HFF-Myc (cell line): Measurements from ENCODE around the gene ACOX3.

ENCODE experiments used
- DNase-seq: peaks from one replicate; pipeline ENCODE4 v3.0.0-alpha.2; 2011; ENCODE audit warnings: low read depth; ENCODE audit errors: extremely low read depth
- H3K4me3 ChIP-seq: replicated peaks from 2 replicates; pipeline ENCODE4 v1.5.1; 2011; ENCODE audit warnings: low read depth, mild to moderate bottlenecking, control low read depth, low read length
- TF ChIP-seq, protein P1 (sequence below): IDR thresholded peaks from 2 replicates; pipeline ENCODE4 v1.5.1; 2012; ENCODE audit warnings: mild to moderate bottlenecking, low read depth, low read length, control low read depth; ENCODE audit errors: missing control alignments

ACOX3 gene

GRCh38 chr4:8402640-8403039 is 37.9 kb downstream of the ACOX3 start:
- no peak overlapping the region for H3K4me3 ChIP-seq
- no peak for DNase-seq
- TF ChIP-seq, protein P1, sequence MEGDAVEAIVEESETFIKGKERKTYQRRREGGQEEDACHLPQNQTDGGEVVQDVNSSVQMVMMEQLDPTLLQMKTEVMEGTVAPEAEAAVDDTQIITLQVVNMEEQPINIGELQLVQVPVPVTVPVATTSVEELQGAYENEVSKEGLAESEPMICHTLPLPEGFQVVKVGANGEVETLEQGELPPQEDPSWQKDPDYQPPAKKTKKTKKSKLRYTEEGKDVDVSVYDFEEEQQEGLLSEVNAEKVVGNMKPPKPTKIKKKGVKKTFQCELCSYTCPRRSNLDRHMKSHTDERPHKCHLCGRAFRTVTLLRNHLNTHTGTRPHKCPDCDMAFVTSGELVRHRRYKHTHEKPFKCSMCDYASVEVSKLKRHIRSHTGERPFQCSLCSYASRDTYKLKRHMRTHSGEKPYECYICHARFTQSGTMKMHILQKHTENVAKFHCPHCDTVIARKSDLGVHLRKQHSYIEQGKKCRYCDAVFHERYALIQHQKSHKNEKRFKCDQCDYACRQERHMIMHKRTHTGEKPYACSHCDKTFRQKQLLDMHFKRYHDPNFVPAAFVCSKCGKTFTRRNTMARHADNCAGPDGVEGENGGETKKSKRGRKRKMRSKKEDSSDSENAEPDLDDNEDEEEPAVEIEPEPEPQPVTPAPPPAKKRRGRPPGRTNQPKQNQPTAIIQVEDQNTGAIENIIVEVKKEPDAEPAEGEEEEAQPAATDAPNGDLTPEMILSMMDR: no peak

GRCh38 chr4:8402181-8402597 is 38.3 kb downstream of the ACOX3 start:
- no peak overlapping the region for H3K4me3 ChIP-seq
- TF ChIP-seq, protein P1: no peak
- no peak for DNase-seq

- DNase-seq: no peak
- H3K4me3 ChIP-seq: no peak overlapping the region
- TF ChIP-seq, protein P1: no peak
These were observed 38.9 kb downstream of the ACOX3 start for GRCh38 chr4:8401665-8402064.

DNA sequence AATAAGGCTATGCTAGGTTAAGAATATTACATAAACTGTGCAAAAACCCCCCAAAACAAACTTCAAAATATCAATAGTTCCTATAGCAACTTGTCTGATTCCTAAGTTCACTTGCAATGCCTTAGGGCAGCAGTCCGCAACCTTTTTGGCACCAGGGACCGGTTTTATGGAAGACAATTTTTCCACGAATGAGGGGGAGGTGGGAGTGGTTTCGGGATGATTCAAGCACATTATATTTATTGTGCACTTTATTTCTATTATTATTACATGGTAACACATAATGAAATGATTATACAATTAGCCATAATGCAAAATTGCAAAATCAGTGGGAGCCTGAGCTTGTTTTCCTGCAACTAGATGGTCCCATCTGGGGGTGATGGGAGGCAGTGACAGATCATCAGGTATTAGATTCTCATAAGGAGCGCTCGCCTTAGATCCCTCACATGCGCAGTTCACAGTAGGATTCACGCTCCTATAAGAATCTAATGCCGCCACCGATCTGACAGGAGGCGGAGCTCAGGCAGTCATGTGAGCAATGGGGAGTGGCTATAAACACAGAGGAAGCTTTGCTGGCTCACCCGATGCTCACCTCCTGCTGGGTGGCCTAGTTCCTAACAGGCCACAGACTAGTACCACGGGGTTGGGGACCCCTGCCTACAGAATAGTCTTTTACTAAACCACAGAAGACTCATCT is 39.7 kb downstream of the ACOX3 start:
- TF ChIP-seq, protein P1: no peak
- no peak overlapping the region for H3K4me3 ChIP-seq
- DNase-seq: no peak

DNA sequence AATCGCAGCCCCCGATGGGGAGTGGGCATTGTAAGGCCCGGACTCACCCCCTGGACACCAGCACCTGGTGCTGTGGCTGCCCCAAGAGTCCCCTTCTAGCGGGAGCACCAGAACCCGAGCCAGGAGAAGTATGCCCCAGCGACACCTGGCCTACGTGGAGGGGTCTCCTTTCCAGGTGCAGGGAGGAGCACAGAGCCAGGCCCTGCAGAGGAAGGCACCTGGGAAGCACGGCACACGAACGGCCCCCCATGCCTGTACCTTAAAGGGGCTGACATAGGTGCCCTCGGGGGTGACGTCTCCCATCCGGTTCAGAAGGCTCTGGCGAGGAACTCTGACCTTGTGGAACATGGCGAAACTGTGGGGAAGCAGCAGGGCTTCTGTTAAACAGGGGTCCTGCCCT is 41.2 kb downstream of the ACOX3 start:
- TF ChIP-seq, protein P1: no peak
- no peak for DNase-seq
- no peak overlapping the region for H3K4me3 ChIP-seq

DNA sequence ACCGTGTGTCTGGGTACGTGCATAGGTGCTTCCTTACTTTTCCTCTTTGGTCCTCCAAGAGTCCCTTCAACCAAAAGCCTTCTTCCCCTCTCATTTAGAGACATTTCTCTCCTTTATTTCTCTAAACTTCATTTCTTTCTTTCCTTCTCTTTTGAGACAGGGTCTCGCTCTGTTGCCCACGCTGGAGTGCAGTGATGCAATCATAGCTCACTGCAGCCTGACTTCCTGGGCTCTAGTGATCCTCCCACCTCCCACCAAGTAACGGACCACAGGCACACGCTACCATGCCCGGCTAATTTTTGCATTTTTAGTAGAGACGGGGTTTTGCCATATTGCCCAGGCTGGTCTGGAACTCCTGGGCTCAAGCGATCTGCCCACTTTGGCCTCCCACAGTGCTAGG is 42.2 kb downstream of the ACOX3 start:
- TF ChIP-seq, protein P1: no peak
- no peak overlapping the region for H3K4me3 ChIP-seq
- no peak for DNase-seq

- DNase-seq: no peak
- no peak overlapping the region for H3K4me3 ChIP-seq
- TF ChIP-seq, protein P1: no peak
These were observed 43.6 kb downstream of the ACOX3 start for GRCh38 chr4:8396762-8397406.
